ENCODE measurements around the gene CALD1.

DNA sequence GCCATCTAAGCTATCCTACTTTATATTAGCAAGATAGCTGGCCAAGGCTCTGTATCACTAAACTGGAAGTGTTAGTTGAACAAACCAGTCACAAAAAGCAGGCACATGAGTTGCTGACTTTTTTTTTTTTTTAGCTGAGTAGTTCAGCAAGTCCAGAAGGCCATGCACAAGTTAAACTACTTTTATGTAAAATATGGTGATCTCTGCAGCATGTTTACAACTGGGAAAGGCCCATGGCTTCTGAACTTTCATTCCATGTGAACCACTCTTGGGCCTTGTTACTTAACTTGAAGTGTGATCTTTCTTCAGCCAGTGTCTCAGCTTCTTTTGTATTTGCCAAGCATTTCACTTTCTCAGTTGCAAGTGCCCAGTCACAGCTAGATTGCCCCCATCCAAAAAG, 78.5 kb downstream of the CALD1 start:
- TF ChIP-seq, protein P1, sequence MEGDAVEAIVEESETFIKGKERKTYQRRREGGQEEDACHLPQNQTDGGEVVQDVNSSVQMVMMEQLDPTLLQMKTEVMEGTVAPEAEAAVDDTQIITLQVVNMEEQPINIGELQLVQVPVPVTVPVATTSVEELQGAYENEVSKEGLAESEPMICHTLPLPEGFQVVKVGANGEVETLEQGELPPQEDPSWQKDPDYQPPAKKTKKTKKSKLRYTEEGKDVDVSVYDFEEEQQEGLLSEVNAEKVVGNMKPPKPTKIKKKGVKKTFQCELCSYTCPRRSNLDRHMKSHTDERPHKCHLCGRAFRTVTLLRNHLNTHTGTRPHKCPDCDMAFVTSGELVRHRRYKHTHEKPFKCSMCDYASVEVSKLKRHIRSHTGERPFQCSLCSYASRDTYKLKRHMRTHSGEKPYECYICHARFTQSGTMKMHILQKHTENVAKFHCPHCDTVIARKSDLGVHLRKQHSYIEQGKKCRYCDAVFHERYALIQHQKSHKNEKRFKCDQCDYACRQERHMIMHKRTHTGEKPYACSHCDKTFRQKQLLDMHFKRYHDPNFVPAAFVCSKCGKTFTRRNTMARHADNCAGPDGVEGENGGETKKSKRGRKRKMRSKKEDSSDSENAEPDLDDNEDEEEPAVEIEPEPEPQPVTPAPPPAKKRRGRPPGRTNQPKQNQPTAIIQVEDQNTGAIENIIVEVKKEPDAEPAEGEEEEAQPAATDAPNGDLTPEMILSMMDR (IDR thresholded peaks at IDR 0.05) = no peak
- no peak for TF ChIP-seq POLR2A (IDR thresholded peaks at IDR 0.05)

Data from body of pancreas (tissue), 4 donors.